ENCODE data around the gene R3HCC1L.

Gene R3HCC1L

GRCh38 chr10:98201760-98202159, 67.3 kb downstream of the R3HCC1L start:
- TF ChIP-seq EP300 (IDR thresholded peaks at IDR 0.05; ENCODE audit: borderline replicate concordance) (no peak), YY1 (IDR thresholded peaks at IDR 0.05; ENCODE audit: low read depth) (no peak), RAD21 (IDR thresholded peaks at IDR 0.05; ENCODE audit: low read depth) (no peak), CREB1 (IDR thresholded peaks at IDR 0.05; ENCODE audit: low read depth) (no peak), NFIC (IDR thresholded peaks at IDR 0.05) (no peak), TCF12 (IDR thresholded peaks at IDR 0.05; ENCODE audit: low read depth) (no peak), MAX (IDR thresholded peaks at IDR 0.05) (no peak)

- TF ChIP-seq FOXM1 (IDR thresholded peaks at IDR 0.05; ENCODE audit: borderline replicate concordance, low read depth) (no peak), REST (IDR thresholded peaks at IDR 0.05; ENCODE audit: low read depth) (no peak), CEBPB (IDR thresholded peaks at IDR 0.05) (no peak), TCF12 (IDR thresholded peaks at IDR 0.05; ENCODE audit: low read depth) (no peak), EGR1 (IDR thresholded peaks at IDR 0.05) (no peak), TAF1 (IDR thresholded peaks at IDR 0.05; ENCODE audit: low read depth) (no peak), CREB1 (IDR thresholded peaks at IDR 0.05; ENCODE audit: low read depth) (no peak), MAX (IDR thresholded peaks at IDR 0.05) (no peak), ZBTB7A (IDR thresholded peaks at IDR 0.05; ENCODE audit: low read depth) (no peak), RAD21 (IDR thresholded peaks at IDR 0.05; ENCODE audit: low read depth) (no peak), TEAD4 (IDR thresholded peaks at IDR 0.05) (no peak), USF1 (IDR thresholded peaks at IDR 0.05) (no peak), EP300 (IDR thresholded peaks at IDR 0.05; ENCODE audit: borderline replicate concordance) (no peak), YY1 (IDR thresholded peaks at IDR 0.05; ENCODE audit: low read depth) (no peak)
These were observed 67.9 kb downstream of the R3HCC1L start for GRCh38 chr10:98202378-98202777.

- TF ChIP-seq FOXM1 (IDR thresholded peaks at IDR 0.05; ENCODE audit: borderline replicate concordance, low read depth) (no peak), YY1 (IDR thresholded peaks at IDR 0.05; ENCODE audit: low read depth) (no peak), REST (IDR thresholded peaks at IDR 0.05; ENCODE audit: low read depth) (no peak), MAX (IDR thresholded peaks at IDR 0.05) (no peak), TEAD4 (IDR thresholded peaks at IDR 0.05) (no peak), EGR1 (IDR thresholded peaks at IDR 0.05) (no peak), ZBTB7A (IDR thresholded peaks at IDR 0.05; ENCODE audit: low read depth) (no peak), RAD21 (IDR thresholded peaks at IDR 0.05; ENCODE audit: low read depth) (no peak), EP300 (IDR thresholded peaks at IDR 0.05; ENCODE audit: borderline replicate concordance) (no peak), CEBPB (IDR thresholded peaks at IDR 0.05) (no peak), USF1 (IDR thresholded peaks at IDR 0.05) (no peak), TCF12 (IDR thresholded peaks at IDR 0.05; ENCODE audit: low read depth) (no peak), NFIC (IDR thresholded peaks at IDR 0.05) (no peak), CREB1 (IDR thresholded peaks at IDR 0.05; ENCODE audit: low read depth) (no peak), TAF1 (IDR thresholded peaks at IDR 0.05; ENCODE audit: low read depth) (no peak)
These were observed 70.9 kb downstream of the R3HCC1L start for GRCh38 chr10:98205351-98205750.

- TF ChIP-seq CEBPB (IDR thresholded peaks at IDR 0.05) (no peak), EP300 (IDR thresholded peaks at IDR 0.05; ENCODE audit: borderline replicate concordance) (no peak), NFIC (IDR thresholded peaks at IDR 0.05) (no peak), YY1 (IDR thresholded peaks at IDR 0.05; ENCODE audit: low read depth) (no peak), CREB1 (IDR thresholded peaks at IDR 0.05; ENCODE audit: low read depth) (no peak), EGR1 (IDR thresholded peaks at IDR 0.05) (no peak), TAF1 (IDR thresholded peaks at IDR 0.05; ENCODE audit: low read depth) (no peak), FOXM1 (IDR thresholded peaks at IDR 0.05; ENCODE audit: borderline replicate concordance, low read depth) (no peak), USF1 (IDR thresholded peaks at IDR 0.05) (no peak), REST (IDR thresholded peaks at IDR 0.05; ENCODE audit: low read depth) (no peak), RAD21 (IDR thresholded peaks at IDR 0.05; ENCODE audit: low read depth) (no peak), ZBTB7A (IDR thresholded peaks at IDR 0.05; ENCODE audit: low read depth) (no peak), MAX (IDR thresholded peaks at IDR 0.05) (no peak), TEAD4 (IDR thresholded peaks at IDR 0.05) (no peak), TCF12 (IDR thresholded peaks at IDR 0.05; ENCODE audit: low read depth) (no peak)
These were observed 74.5 kb downstream of the R3HCC1L start for GRCh38 chr10:98208925-98209324.
